A549 (cell line): ENCODE measurements around the gene TMEM272. TPM values are rescaled to one million over a fixed set of nuclear protein-coding genes. Genes with fewer than 3 reads are reported as not detected.

ENCODE experiments used
- ATAC-seq, 2 experiments: fragments of 200-7000 bp in 1 of 2; fragments of >200 bp in 1 of 2; cut with Nextera tagmentation in 1 of 2; cut with Tn5 transposase in 1 of 2; 3 replicates each; pipeline versions ENCODE4 v1.8.0 to v1.9.1; 2018 to 2020; ENCODE audit warnings: mild to moderate bottlenecking in 1 of 2, moderate library complexity in 1 of 2
- CTCF ChIA-PET: fragments of 300-600 bp; sonication (Branson Sonifier 250); formaldehyde crosslinking; extraction: SDS; loops from one replicate; lab custom pipeline; 2021; ENCODE audit warnings: antibody characterized with exemption, inconsistent platforms; lab: Yijun Ruan, JAX
- POLR2A ChIA-PET: fragments of 350-600 bp; formaldehyde crosslinking; extraction: SDS; loops from one replicate; lab custom pipeline; 2021; ENCODE audit warnings: antibody characterized with exemption, inconsistent platforms; lab: Yijun Ruan, JAX
- DNase-seq, 2 experiments: peaks; one replicate each; pipeline versions ENCODE4 v3.0.0 to v3.0.0-alpha.2; 2011 to 2016; ENCODE audit warnings: low read depth in 1 of 2, low spot score in 1 of 2
- FAIRE-seq: peaks from 2 replicates; lab custom pipeline; 2011; peaks lifted over from hg19 to GRCh38; lab: Jason Lieb, UNC
- H3K27ac ChIP-seq, 2 experiments: fragments of >200 bp; sonication (Bioruptor Twin); formaldehyde crosslinking; 3 replicates each; pipeline ENCODE4 v1.5.1; 2016 to 2017
- H3K4me1 ChIP-seq: fragments of >200 bp; sonication (Bioruptor Twin); formaldehyde crosslinking; 3 replicates; pipeline ENCODE4 v1.6.1; 2016
- H3K4me2 ChIP-seq: fragments of >200 bp; sonication (Bioruptor Twin); formaldehyde crosslinking; 3 replicates; pipeline ENCODE4 v1.6.1; 2016
- H3K4me3 ChIP-seq: fragments of >200 bp; sonication (Bioruptor Twin); formaldehyde crosslinking; 3 replicates; pipeline ENCODE4 v1.5.1; 2016
- H3K9me3 ChIP-seq: fragments of >200 bp; sonication (Bioruptor Twin); formaldehyde crosslinking; 3 replicates; pipeline ENCODE4 v1.6.1; 2016
- BCL3 ChIP-seq: fragments of >200 bp; sonication (Bioruptor Twin); formaldehyde crosslinking; IDR thresholded peaks from 3 replicates; pipeline ENCODE4 v1.6.1; 2016
- CBX2 ChIP-seq: fragments of 200-600 bp; sonication (generic); IDR thresholded peaks from 2 replicates; pipeline ENCODE4 v1.6.1; 2016; ENCODE audit warnings: low read depth, mild to moderate bottlenecking, borderline replicate concordance
- CEBPB ChIP-seq, 2 experiments: fragments of >200 bp in 1 of 2; sonication (Bioruptor Twin) in 1 of 2; formaldehyde crosslinking in 1 of 2; IDR thresholded peaks; 2 replicates each; pipeline ENCODE4 v1.6.1; 2012 to 2016
- CHD4 ChIP-seq: fragments of 200-600 bp; sonication (generic); IDR thresholded peaks from 2 replicates; pipeline ENCODE4 v1.6.1; 2016; ENCODE audit warnings: antibody characterized with exemption, mild to moderate bottlenecking, borderline replicate concordance
- E2F6 ChIP-seq: IDR thresholded peaks from 2 replicates; pipeline ENCODE4 v1.6.1; 2012; ENCODE audit warnings: low read depth, borderline replicate concordance
- EHF ChIP-seq: fragments of 250-450 bp; sonication (Bioruptor Pico); IDR thresholded peaks from 2 replicates; pipeline ENCODE4 v1.5.0; 2020; ENCODE audit warnings: mild to moderate bottlenecking
- EHMT2 ChIP-seq: fragments of 200-600 bp; sonication (generic); IDR thresholded peaks from 2 replicates; pipeline ENCODE4 v1.6.1; 2016; ENCODE audit warnings: antibody characterized with exemption, low read depth, mild to moderate bottlenecking, moderate library complexity
- FOSB ChIP-seq: fragments of 250-450 bp; sonication (Bioruptor Pico); IDR thresholded peaks from 2 replicates; pipeline ENCODE4 v1.5.0; 2020; ENCODE audit warnings: mild to moderate bottlenecking, moderate library complexity
- FOSL2 ChIP-seq, 2 experiments: fragments of 450-650 bp in 1 of 2; fragments of >200 bp in 1 of 2; sonication (Bioruptor Twin) in 1 of 2; formaldehyde crosslinking; IDR thresholded peaks; 2 replicates each; pipeline versions ENCODE4 v1.5.0 to v1.6.1; 2016 to 2020; ENCODE audit warnings: mild to moderate bottlenecking in 1 of 2, moderate library complexity in 1 of 2
- FOXS1 ChIP-seq: fragments of 250-450 bp; sonication (Bioruptor Pico); IDR thresholded peaks from 2 replicates; pipeline ENCODE4 v1.5.0; 2020; ENCODE audit warnings: mild to moderate bottlenecking, moderate library complexity
- HDAC2 ChIP-seq: fragments of 200-600 bp; sonication (generic); IDR thresholded peaks from 2 replicates; pipeline ENCODE4 v1.6.1; 2016
- HOXB5 ChIP-seq: fragments of 250-450 bp; sonication (Bioruptor Pico); IDR thresholded peaks from 2 replicates; pipeline ENCODE4 v1.5.0; 2020; ENCODE audit warnings: mild to moderate bottlenecking, moderate library complexity
- MAX ChIP-seq: IDR thresholded peaks from 2 replicates; pipeline ENCODE4 v1.6.1; 2012
- MAZ ChIP-seq: fragments of 150-350 bp; IDR thresholded peaks from 2 replicates; pipeline ENCODE4 v1.6.1; 2014; ENCODE audit warnings: antibody characterized with exemption, low read depth, low read length, borderline replicate concordance
- NFE2L2 ChIP-seq: fragments of 150-350 bp; conservative IDR thresholded peaks from 2 replicates; pipeline ENCODE4 v1.6.1; 2014; ENCODE audit warnings: low read length
- NR3C1 ChIP-seq: fragments of >200 bp; sonication (Bioruptor Twin); formaldehyde crosslinking; IDR thresholded peaks from 3 replicates; pipeline ENCODE4 v1.6.1; 2017
- PHF8 ChIP-seq: fragments of 200-600 bp; sonication (generic); IDR thresholded peaks from 2 replicates; pipeline ENCODE4 v1.6.1; 2016; ENCODE audit warnings: low read depth, mild to moderate bottlenecking, antibody characterized with exemption, moderate library complexity, borderline replicate concordance
- POLR2A ChIP-seq: IDR thresholded peaks from 2 replicates; pipeline ENCODE4 v1.6.1; 2012; ENCODE audit warnings: mild to moderate bottlenecking, low read length
- RAD21 ChIP-seq, 2 experiments: fragments of >200 bp in 1 of 2; sonication (Bioruptor Twin) in 1 of 2; formaldehyde crosslinking in 1 of 2; IDR thresholded peaks in 1 of 2; conservative IDR thresholded peaks in 1 of 2; 2 replicates in 1 of 2; 3 replicates in 1 of 2; pipeline ENCODE4 v1.6.1; 2012 to 2018; ENCODE audit warnings: inconsistent platforms in 1 of 2
- RFX5 ChIP-seq: fragments of 450-650 bp; IDR thresholded peaks from 2 replicates; pipeline ENCODE4 v1.7.1; 2014; ENCODE audit warnings: antibody characterized with exemption, mild to moderate bottlenecking, moderate library complexity
- SMC3 ChIP-seq: fragments of >200 bp; sonication (Bioruptor Twin); formaldehyde crosslinking; IDR thresholded peaks from 3 replicates; pipeline ENCODE4 v1.6.1; 2018; ENCODE audit warnings: inconsistent platforms
- SREBF2 ChIP-seq: fragments of 450-650 bp; IDR thresholded peaks from 2 replicates; pipeline ENCODE4 v1.6.1; 2014; ENCODE audit warnings: mild to moderate bottlenecking, moderate library complexity
- TFCP2L1 ChIP-seq: fragments of 250-450 bp; sonication (Bioruptor Pico); IDR thresholded peaks from 2 replicates; pipeline ENCODE4 v1.5.0; 2021; ENCODE audit warnings: mild to moderate bottlenecking
- ZFP36 ChIP-seq: fragments of 450-650 bp; IDR thresholded peaks from 2 replicates; pipeline ENCODE4 v1.6.1; 2014; ENCODE audit warnings: borderline replicate concordance; ENCODE audit not compliant: partially characterized antibody
- WGBS: methylation state at CpG from one replicate; pipeline ENCODE4 v1.1.6; 2017; ENCODE audit errors: missing lambda C conversion rate; 5-methylcytosine and 5-hydroxymethylcytosine counted together
- polyA plus RNA-seq, 4 experiments: library from polyadenylated mRNA; depleted of rRNA in 3 of 4; stranded (reverse); fragments of >200 nt; fragmentation: RNase III in 1 of 4; extraction: RNeasy Plus Mini Kit Qiagen cat#74134 plus additional on column Dnase treatment in 1 of 4; gene quantifications; 2 replicates in 3 of 4; 3 replicates in 1 of 4; pipeline ENCODE4 v1.2.3, GENCODE V29; 2011 to 2017
- TF ChIP-seq, protein P1 (sequence below): fragments of >200 bp; sonication (Bioruptor Twin); formaldehyde crosslinking; IDR thresholded peaks from 2 replicates; pipeline ENCODE4 v1.6.1; 2016

Gene TMEM272
- polyA plus RNA-seq, 2 of the 4 experiments (the other 2 are of a cell fraction): not detected

DNA sequence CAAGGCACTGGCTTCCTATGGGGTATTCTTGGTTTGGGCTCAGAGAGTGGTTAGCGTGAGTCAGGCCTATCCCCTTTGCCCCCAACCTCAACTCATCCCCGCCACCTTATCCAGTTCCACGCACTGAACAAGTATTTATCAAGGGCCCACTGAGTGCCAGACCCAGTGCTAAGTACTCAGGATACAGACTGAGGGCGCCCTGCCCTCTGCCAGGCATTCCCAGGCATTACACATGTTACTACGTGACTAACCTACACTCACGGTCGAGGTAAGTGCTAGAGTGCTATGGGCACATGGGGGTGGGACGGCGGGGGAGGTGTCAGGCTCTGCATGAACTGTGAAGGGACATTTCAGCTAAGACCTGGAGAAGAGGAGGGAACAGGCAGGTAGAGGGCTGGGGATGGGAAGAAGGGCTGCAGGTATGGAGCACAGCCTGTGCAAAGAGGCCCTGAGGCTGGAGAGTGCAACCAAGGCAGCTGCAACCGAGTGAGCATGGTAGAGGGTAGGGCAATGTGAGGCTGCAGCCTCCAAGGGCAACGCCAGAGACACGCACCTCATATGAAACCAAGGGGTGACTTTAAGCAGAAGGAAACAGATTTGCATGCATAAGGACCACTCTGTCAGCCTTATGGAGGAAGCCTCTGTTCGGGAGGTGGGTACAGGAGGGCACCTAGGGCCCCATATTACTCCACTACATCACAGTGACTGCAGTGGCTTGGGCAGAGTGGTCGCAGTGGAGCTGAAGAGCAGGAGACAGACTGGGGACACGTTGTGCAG lies 63.5 kb downstream of the TMEM272 start:
- CTCF ChIA-PET: interaction anchor here (0.9 to 2.1 kb wide), 7 partner anchors 10 to 656 kb away, joined by 3 to 12 read pairs (median 3); no protein-coding TSS in a partner anchor
- WGBS: 59% methylated on average over 14 of the region's 15 CpGs
- no peak overlapping the region for H3K27ac ChIP-seq
- peak; percentile 44 to 53; a peak in 4 of 5 replicates for TF ChIP-seq RAD21 (conservative IDR thresholded peaks at IDR 0.05 in 1 of 2, IDR thresholded peaks at IDR 0.05 in 1 of 2)
- TF ChIP-seq HOXB5 (CRISPR knock-in tag): no peak
- TF ChIP-seq SMC3: peak; percentile 34; the same call in 1 of the 3 replicates
- H3K4me3 ChIP-seq: no peak overlapping the region
- POLR2A ChIA-PET: interaction anchor here (1.0 kb wide), 1 partner anchor 328 kb away, joined by 6 read pairs; the partner anchor contains the start of gene INTS6
- H3K4me1 ChIP-seq: no peaks in the 10 kb centered on the region
- no peak overlapping the region for H3K4me2 ChIP-seq
- H3K9me3 ChIP-seq: no peaks in the 10 kb centered on the region
- ATAC-seq (peak; percentile 86 to 87), FAIRE-seq (no peak), DNase-seq (peak in 1 of 2 experiments; percentile 28)

DNA sequence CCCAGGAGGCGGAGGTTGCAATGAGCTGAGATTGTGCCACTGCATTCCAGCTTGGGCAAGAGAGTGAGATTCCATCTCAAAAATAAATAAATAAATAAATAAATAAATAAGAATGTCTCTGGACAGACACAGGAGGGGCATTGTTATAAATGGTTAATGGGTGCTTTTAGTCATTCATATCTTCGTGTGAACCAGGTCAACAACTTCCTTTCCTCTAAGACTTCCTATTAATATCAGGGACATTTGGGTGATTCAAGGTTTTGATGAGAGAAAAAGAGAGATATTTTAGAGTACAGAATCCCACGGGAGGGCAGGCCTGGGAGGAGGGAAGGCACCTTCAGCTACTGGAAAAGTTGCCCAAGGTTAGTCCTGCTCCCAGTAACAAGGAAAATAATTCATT lies 64.9 kb downstream of the TMEM272 start:
- Histone ChIP-seq H3K4me2 (no peak overlapping the region), H3K4me1 (no peaks in the 10 kb centered on the region), H3K27ac (no peak overlapping the region), H3K4me3 (no peak overlapping the region), H3K9me3 (no peaks in the 10 kb centered on the region)
- WGBS: 62% methylated on average over 3 of the region's 3 CpGs
- DNase-seq (no peak), FAIRE-seq (no peak), ATAC-seq (no peak)
- ChIA-PET CTCF (interaction anchor here (1.0 to 2.6 kb wide), 4 partner anchors 17 to 345 kb away, joined by 3 to 16 read pairs (median 4); no protein-coding TSS in a partner anchor), POLR2A (no interaction called here)
- TF ChIP-seq CBX2 (no peak), CEBPB (IDR thresholded peaks at IDR 0.05) (no peak), TFCP2L1 (no peak), MAX (no peak), EHMT2 (no peak)

DNA sequence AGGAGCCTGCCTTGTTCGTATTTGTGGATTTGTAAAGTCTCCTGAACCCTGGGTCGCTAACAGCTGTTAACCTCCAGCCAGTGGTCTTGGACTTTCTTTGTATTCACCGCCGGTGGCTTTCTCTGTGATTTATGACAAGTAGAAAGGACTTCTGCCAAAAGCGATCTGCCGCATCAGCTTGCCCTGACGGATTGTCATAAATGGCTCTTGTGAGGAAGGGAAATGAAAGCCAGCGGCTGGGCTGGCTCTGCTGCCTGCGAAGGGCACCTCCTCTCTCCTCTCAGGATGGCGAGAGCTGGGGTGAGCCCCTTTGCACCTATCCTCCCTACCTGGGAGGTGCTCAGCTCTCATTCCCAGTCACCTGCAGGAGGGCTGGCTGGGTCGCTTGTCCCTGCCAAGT lies 66.6 kb downstream of the TMEM272 start:
- WGBS: 85% methylated on average over 11 of the region's 11 CpGs
- Histone ChIP-seq H3K9me3 (no peaks in the 10 kb centered on the region), H3K4me3 (no peak overlapping the region)
- TF ChIP-seq E2F6 (no peak), EHF (CRISPR knock-in tag) (no peak), HOXB5 (CRISPR knock-in tag) (no peak), PHF8 (no peak), NR3C1 (no peak), POLR2A (no peak), MAX (no peak)
- TF ChIP-seq, protein P1, sequence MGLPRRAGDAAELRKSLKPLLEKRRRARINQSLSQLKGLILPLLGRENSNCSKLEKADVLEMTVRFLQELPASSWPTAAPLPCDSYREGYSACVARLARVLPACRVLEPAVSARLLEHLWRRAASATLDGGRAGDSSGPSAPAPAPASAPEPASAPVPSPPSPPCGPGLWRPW: no peak
- TF ChIP-seq, all 56 proteins: peak for 0
- FAIRE-seq: no peak
- ChIA-PET CTCF (interaction anchor here (2.6 kb wide), 1 partner anchor 19 kb away, joined by 16 read pairs; no protein-coding TSS in a partner anchor), POLR2A (no interaction called here)
- DNase-seq: no peak
- Histone ChIP-seq H3K4me1 (no peaks in the 10 kb centered on the region), H3K27ac (no peak overlapping the region), H3K4me2 (no peak overlapping the region)
- ATAC-seq: no peak

- H3K4me3 ChIP-seq: no peak overlapping the region
- POLR2A ChIA-PET: no interaction called here
- FAIRE-seq (no peak), DNase-seq (no peak), ATAC-seq (no peak)
- CTCF ChIA-PET: interaction anchor here (2.6 kb wide), 1 partner anchor 20 kb away, joined by 16 read pairs; no protein-coding TSS in a partner anchor
- no peaks in the 10 kb centered on the region for H3K9me3 ChIP-seq
- no peak overlapping the region for H3K27ac ChIP-seq
- TF ChIP-seq EHF (CRISPR knock-in tag): no peak
- TF ChIP-seq, protein P1: no peak
- no peak for TF ChIP-seq MAZ
- TF ChIP-seq CHD4: no peak
- no peak for TF ChIP-seq ZFP36
- no peak for TF ChIP-seq CBX2
- TF ChIP-seq TFCP2L1: no peak
- TF ChIP-seq NFE2L2: no peak
- no peak for TF ChIP-seq FOXS1 (CRISPR knock-in tag)
- no peak for TF ChIP-seq PHF8
- TF ChIP-seq FOSB: no peak
- no peak for TF ChIP-seq RFX5
- TF ChIP-seq SREBF2: no peak
- no peak for TF ChIP-seq FOSL2 (IDR thresholded peaks at IDR 0.05)
- no peak for TF ChIP-seq FOSL2 (CRISPR knock-in tag; IDR thresholded peaks at IDR 0.05)
- no peak for TF ChIP-seq BCL3
- TF ChIP-seq HDAC2: no peak
- no peak overlapping the region for H3K4me2 ChIP-seq
- 93% methylated on average over 7 of the region's 9 CpGs for WGBS
- no peaks in the 10 kb centered on the region for H3K4me1 ChIP-seq
These were observed 67.1 kb downstream of the TMEM272 start for GRCh38 chr13:51777921-51778320.
